ENCODE data around the gene COX17.

Gene COX17

DNA sequence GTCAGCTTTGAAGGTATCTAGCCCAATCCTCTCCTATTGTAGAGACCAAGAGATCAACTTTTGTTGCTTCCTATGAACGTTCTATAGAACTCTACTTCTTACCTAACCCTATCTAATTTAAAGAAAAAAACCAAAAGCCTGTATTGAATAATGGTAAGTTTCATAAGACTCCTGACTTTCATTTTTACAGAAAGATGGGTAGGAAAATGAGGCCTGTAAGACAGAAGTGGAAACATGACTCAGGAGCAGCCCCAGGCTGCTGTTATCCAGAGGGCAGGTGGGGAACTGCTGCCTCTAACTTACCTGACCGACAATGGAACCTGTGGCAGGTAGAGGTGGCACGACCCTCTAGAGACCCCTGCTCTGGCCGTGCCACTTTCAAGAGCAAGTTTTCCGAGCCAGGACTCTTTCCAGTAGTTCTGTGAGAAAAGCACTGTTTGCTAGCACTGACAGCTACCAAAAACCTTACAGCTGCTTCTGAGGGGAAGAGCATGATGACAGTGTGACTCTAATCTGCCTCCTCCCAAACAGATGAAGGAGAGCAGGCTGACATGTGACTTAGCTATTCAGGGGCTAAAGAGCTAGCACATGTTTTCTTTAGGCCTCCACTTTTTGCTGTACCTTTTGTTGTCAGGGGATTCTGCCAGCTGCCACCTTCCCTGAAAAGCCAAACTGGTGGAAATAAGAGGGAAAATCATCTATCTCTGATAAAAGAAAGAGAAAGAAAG is 34.3 kb downstream of the COX17 start:
- Histone ChIP-seq H3K9me3 (0 out of 2 replicates have a peak, but pooled peaks cover 3% of the 10 kb centered on the region), H3K27me3 (no peaks in the 10 kb centered on the region), H3K36me3 (peaks cover 16% of the 10 kb centered on the region), H3K4me3 (ENCODE audit: low read depth, low read length) (no peak overlapping the region), H3K4me1 (peaks cover 18% of the 10 kb centered on the region)
- no peak for DNase-seq
- TF ChIP-seq, protein P1, sequence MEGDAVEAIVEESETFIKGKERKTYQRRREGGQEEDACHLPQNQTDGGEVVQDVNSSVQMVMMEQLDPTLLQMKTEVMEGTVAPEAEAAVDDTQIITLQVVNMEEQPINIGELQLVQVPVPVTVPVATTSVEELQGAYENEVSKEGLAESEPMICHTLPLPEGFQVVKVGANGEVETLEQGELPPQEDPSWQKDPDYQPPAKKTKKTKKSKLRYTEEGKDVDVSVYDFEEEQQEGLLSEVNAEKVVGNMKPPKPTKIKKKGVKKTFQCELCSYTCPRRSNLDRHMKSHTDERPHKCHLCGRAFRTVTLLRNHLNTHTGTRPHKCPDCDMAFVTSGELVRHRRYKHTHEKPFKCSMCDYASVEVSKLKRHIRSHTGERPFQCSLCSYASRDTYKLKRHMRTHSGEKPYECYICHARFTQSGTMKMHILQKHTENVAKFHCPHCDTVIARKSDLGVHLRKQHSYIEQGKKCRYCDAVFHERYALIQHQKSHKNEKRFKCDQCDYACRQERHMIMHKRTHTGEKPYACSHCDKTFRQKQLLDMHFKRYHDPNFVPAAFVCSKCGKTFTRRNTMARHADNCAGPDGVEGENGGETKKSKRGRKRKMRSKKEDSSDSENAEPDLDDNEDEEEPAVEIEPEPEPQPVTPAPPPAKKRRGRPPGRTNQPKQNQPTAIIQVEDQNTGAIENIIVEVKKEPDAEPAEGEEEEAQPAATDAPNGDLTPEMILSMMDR (IDR thresholded peaks at IDR 0.05; ENCODE audit: low read depth, low read length): no peak

DNA sequence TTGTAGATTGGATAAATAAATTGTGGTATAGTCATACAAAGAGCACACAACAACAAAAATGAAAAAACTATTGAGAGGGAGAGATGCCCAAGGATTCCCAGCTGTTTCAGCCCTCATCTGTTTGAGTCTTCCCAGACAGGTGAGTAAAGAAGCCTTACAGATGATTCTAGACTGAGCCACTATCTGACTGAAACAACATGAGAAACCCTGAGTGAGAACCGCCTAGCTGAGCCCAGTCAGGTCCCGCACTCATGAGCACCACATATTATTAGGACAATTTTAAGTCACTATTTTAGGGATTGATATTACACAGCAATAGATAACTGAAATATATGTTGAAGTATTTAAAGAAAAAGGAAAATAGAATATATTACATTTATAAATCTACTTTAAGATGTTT is 35.8 kb downstream of the COX17 start:
- Histone ChIP-seq H3K9me3 (0 out of 2 replicates have a peak, but pooled peaks cover 3% of the 10 kb centered on the region), H3K4me3 (ENCODE audit: low read depth, low read length) (no peak overlapping the region), H3K36me3 (peaks cover 13% of the 10 kb centered on the region), H3K27me3 (no peaks in the 10 kb centered on the region), H3K4me1 (peaks cover 33% of the 10 kb centered on the region)
- DNase-seq: no peak
- TF ChIP-seq, protein P1 (IDR thresholded peaks at IDR 0.05; ENCODE audit: low read depth, low read length): no peak

DNA sequence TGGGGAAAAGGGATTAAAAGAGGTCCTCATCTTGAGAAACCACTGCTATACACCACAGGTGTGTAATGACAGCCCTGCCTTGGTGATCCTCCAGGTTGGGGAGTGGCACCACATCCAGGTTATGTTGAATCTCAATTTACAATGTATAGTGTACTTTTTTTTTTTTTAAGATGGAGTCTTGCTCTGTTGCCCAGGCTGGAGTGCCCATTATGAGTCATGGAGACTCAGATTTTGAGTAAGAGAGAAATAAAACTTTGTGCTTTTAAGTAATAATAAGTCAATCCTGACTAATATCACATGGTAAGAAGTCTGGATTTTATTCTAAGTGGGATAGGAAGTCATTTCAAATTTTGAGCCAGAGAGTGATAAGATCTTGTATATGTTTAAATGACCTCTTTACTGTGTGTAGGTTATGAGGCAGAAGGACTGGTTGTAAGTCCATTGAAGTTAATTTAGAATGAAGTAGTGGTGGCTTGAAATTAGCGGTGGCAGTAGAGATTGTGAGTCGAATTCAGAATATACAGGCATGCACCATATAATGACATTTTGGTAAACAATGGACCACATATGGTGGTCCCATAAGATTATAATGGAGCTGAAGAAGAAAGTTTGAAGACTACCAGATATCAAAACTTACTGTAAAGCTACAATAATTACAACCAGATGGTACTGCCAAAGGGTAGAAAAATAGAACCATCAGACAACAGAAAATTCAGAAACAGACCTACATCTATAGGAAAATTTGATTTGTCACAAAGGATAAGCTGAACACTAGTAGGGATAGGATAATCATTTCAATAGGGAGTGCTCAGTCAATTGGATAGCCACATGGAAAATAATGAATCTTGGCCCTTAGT is 37.5 kb downstream of the COX17 start:
- DNase-seq: no peak
- Histone ChIP-seq H3K9me3 (0 out of 2 replicates have a peak, but pooled peaks cover 3% of the 10 kb centered on the region), H3K4me3 (ENCODE audit: low read depth, low read length) (0 out of 2 replicates have a peak overlapping the region, but pooled peaks have one; percentile 1), H3K27me3 (no peaks in the 10 kb centered on the region), H3K36me3 (peaks cover 13% of the 10 kb centered on the region), H3K4me1 (peaks cover 40% of the 10 kb centered on the region)
- TF ChIP-seq, protein P1 (IDR thresholded peaks at IDR 0.05; ENCODE audit: low read depth, low read length): no peak

DNA sequence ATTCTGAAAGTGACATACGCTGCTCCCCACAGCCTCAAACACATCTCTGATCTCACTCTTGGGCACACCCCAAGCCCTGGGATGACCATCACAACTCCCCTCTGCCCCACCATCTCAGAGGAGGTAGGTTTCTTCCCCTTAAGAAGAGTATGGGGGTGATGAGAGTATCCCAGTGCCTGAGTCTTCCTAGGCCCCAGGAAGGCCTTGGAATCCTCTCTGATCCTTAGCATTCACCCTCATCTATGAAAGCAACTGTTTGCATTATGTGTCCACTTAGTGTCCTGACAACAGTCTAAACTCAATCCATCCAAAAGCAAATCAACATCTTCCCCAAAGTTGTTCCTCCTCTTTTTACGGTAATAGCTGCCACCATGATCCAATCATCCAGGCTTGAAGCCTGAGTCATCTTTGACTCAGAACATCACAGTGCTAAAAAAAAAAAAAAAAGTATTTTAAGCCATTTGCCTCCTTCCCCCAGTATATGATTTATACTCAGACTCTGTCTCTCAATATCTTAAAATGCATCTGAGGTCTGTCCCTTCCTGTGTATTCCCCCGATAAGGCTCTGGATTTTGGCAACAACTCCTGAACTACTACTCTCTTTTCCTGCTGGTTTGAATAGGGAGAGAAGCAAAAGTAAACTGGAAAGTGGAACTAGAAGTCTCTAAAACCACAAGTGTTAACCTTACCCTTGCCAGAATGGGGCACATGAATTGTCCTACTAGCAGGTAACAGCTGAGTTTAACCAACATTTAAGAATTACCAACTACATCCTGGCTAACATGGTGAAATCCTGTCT is 39.3 kb downstream of the COX17 start:
- peaks cover 37% of the 10 kb centered on the region for H3K4me1 ChIP-seq
- DNase-seq: no peak
- H3K36me3 ChIP-seq: peaks cover 13% of the 10 kb centered on the region
- TF ChIP-seq, protein P1 (IDR thresholded peaks at IDR 0.05; ENCODE audit: low read depth, low read length): no peak
- no peaks in the 10 kb centered on the region for H3K27me3 ChIP-seq
- H3K9me3 ChIP-seq: 0 out of 2 replicates have a peak, but pooled peaks cover 3% of the 10 kb centered on the region
- peak overlapping the region; percentile 4; the same call in 1 of the 2 replicates for H3K4me3 ChIP-seq (ENCODE audit: low read depth, low read length)

DNA sequence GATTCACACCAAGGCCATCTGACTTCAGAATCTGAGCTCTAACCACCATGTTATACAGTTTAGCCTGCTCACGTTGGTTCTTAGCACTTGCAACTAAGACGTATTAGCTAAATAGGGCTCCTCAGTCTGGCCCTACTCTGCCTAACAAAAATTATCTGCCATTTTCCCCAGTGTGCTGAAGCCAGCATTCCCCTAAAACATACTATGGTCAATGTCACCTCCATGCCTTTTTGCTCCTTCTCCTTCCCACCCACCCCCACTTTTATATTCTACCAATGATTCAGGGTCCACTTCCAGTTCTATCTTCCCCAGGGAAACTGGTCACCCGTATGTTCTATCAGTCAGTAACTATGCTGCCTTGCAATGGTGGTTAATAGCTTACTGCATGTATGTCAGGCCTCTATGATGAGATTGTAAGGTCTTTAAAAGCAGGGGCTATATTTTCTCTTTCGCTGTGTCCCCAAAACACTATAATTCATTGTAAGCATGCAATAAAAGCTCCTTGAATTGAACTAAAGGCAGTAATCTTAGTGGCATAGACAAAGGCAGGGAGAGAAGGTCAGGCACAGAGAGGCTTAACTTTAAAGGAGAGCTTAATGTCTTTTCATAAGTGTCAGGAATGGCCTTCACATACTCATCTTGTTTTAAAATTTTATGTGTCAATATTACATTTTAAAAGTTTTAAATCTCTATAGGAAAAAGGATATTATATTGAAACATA is 40.2 kb downstream of the COX17 start:
- TF ChIP-seq, protein P1 (IDR thresholded peaks at IDR 0.05; ENCODE audit: low read depth, low read length): no peak
- H3K4me3 ChIP-seq (ENCODE audit: low read depth, low read length): no peak overlapping the region

More for the DNA sequence above, 40.2 kb downstream of the COX17 start:
- Histone ChIP-seq H3K27me3 (no peaks in the 10 kb centered on the region), H3K36me3 (peaks cover 7% of the 10 kb centered on the region), H3K4me1 (peaks cover 44% of the 10 kb centered on the region), H3K9me3 (0 out of 2 replicates have a peak, but pooled peaks cover under 1% of the 10 kb centered on the region)
- no peak for DNase-seq
